Mucosa of descending colon (tissue), 3 donors: ENCODE results near the gene POU2AF3. TPM values are rescaled to one million over a fixed set of nuclear protein-coding genes. Genes with fewer than 3 reads are reported as not detected.
A peak's percentile ranks its signal among the peaks of the same experiment; 100 is the strongest.
"Not testable (repeated sequence)": the region's sequence is repeated elsewhere in the genome, so short reads cannot be mapped to it uniquely, and the experiment has no call there.

Source experiments
- ATAC-seq: fragments of 200-7000 bp; cut with Tn5 transposase; one replicate; pipeline ENCODE4 v1.9.1; 2020; ENCODE audit warnings: mild to moderate bottlenecking, moderate library complexity
- DNase-seq, 3 donors: peaks; one replicate each; pipeline ENCODE4 v3.0.0-alpha.2; 2020
- H3K36me3 ChIP-seq: fragments of 200-600 bp; one replicate; pipeline ENCODE4 v1.8.0; 2021; ENCODE audit warnings: low read depth, mild to moderate bottlenecking
- H3K4me1 ChIP-seq: fragments of 200-600 bp; one replicate; pipeline ENCODE4 v1.8.0; 2021; ENCODE audit warnings: low read depth, mild to moderate bottlenecking
- H3K4me3 ChIP-seq: fragments of 200-600 bp; one replicate; pipeline ENCODE4 v1.8.0; 2021; ENCODE audit warnings: mild to moderate bottlenecking
- H3K9me3 ChIP-seq: fragments of 200-600 bp; one replicate; pipeline ENCODE4 v1.8.0; 2021; ENCODE audit warnings: mild to moderate bottlenecking
- CTCF ChIP-seq: fragments of 200-600 bp; IDR thresholded peaks from one replicate; pipeline ENCODE4 v1.8.0; 2022; ENCODE audit warnings: antibody characterized with exemption, mild to moderate bottlenecking
- intact Hi-C, 2 donors: fragments of 100-400 bp; cut with DNase I in 1 of 2; cut with micrococcal nuclease in 1 of 2; formaldehyde crosslinking; loops; one replicate each; pipeline versions ENCODE4 v1.11.0 to v1.11.1; 2022; cut with DNase I, micrococcal nuclease
- total RNA-seq, 3 donors: library from RNA; stranded (reverse); fragmentation: NEBNext Ultra II Directional in 2 of 3; extraction: Animal tissue kit (Norgen Biotek cat#: 25700) in 2 of 3; gene quantifications; one replicate each; pipeline versions ENCODE4 v1.2.1 to v1.2.4, GENCODE V29; 2021 to 2023
- donor health status: DM: no; HTN: no; CAD: no; lungs with moderate emphysema.
- donor health status: DM: no; HTN: no; CAD: no.
- donor health status: DM: no; HTN: yes; CAD: no.

POU2AF3 gene
- total RNA-seq, 3 donors from 2014 or later, result 6.7 to 14.5 (median 8.1) TPM

DNA sequence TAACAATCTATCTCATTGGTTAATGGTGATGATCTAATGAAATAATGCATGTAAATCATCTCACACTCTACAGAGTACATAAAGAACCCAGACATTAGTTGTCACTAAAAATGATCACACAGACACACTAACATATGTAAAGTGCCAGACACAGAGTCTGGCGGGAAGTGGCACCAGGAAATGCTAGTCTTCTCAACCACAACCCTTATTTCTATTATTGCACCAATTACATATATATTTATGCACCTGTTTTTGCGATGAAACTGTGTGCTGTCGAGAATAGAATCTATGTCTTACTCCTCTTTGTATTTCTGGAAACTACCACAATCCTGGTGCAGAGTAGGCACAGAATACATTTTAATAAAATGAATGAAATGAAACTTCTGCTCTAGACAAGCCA is 25.9 kb upstream of the POU2AF3 start:
- ATAC-seq, result no peak
- intact Hi-C loops, result no loop called here
- no peaks in the 10 kb centered on the region for H3K9me3 ChIP-seq
- DNase-seq, result no peak
- no peak for TF ChIP-seq CTCF
- no peaks in the 10 kb centered on the region for H3K4me1 ChIP-seq
- no peaks in the 10 kb centered on the region for H3K36me3 ChIP-seq
- H3K4me3 ChIP-seq, result no peak overlapping the region

GRCh38 chr11:111282562-111283075 is 15.7 kb upstream of the POU2AF3 start:
- Histone ChIP-seq H3K36me3 (no peaks in the 10 kb centered on the region), H3K9me3 (no peaks in the 10 kb centered on the region), H3K4me3 (no peak overlapping the region), H3K4me1 (peaks cover 14% of the 10 kb centered on the region)
- intact Hi-C loops, result loop anchor here (5.0 kb wide), 3 partner anchors 140 to 165 kb away; no protein-coding TSS in a partner anchor
- TF ChIP-seq CTCF, result no peak
- ATAC-seq, result peak; percentile 59
- peak in 1 of 3 donors; percentile 48 for DNase-seq

DNA sequence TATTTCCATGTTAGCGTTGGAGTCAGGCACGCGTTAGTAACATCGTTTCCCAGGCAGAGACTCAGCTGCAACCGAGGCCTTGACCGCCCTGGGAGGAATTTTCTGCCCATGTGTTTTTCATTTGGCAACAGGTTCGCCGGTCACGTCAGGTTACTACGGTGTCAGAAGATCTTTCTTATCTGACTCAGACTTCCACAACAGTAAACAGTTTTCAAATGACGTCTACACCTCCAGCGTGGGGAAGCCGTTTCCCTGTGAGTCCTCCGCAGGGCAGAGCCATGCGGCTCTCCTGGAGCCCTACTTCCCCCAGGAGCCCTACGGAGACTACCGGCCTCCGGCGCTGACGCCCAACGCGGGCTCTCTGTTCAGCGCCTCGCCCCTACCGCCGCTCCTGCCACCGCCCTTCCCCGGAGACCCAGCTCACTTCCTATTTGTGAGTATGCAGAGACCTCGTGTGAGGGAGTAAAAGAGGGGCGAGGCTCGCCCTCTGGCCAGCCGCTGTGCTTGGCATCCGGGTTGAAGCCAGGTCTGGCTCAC is 14.3 kb upstream of the POU2AF3 start:
- Histone ChIP-seq H3K4me3 (no peak overlapping the region), H3K4me1 (peaks cover 14% of the 10 kb centered on the region), H3K36me3 (no peaks in the 10 kb centered on the region), H3K9me3 (no peaks in the 10 kb centered on the region)
- no peak for TF ChIP-seq CTCF
- intact Hi-C loops, result loop anchor here (5.0 kb wide), 3 partner anchors 138 to 163 kb away; no protein-coding TSS in a partner anchor
- DNase-seq, result peak; percentile 78 to 89 (median 80)
- peak; percentile 77 for ATAC-seq

- ATAC-seq (peak; percentile 11), DNase-seq (peak in 2 of 3 donors; percentile 40 to 57)
- TF ChIP-seq CTCF, result no peak
- intact Hi-C loops, result no loop called here
- H3K36me3 ChIP-seq, result no peaks in the 10 kb centered on the region
- no peak overlapping the region for H3K4me3 ChIP-seq
- H3K9me3 ChIP-seq, result no peaks in the 10 kb centered on the region
- peaks cover 10% of the 10 kb centered on the region for H3K4me1 ChIP-seq
Measured at GRCh38 chr11:111285189-111286091, 12.9 kb upstream of the POU2AF3 start.

DNA sequence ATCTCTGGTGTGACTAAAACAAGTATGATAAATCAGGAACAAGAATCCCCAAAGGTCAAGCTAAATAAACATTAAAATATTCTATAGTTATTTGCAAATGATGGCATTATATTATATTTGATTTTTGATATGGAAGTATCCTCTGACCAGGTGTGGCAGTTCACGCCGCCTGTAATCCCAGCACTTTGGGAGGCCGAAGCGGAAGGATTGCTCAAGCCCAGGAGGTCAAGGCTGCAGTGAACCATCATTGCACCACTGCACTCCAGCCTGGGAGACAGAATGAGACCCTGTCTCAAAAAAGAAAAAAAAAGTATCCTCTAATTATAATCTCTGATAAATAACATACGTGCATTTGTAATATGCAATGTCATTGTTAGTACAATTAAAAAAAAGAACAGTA is 6.6 kb upstream of the POU2AF3 start:
- TF ChIP-seq CTCF, result no peak
- ATAC-seq, result no peak
- Histone ChIP-seq H3K4me3 (no peak overlapping the region), H3K36me3 (no peaks in the 10 kb centered on the region), H3K9me3 (no peaks in the 10 kb centered on the region), H3K4me1 (peaks cover 2% of the 10 kb centered on the region)
- intact Hi-C loops, result no loop called here
- no peak for DNase-seq

DNA sequence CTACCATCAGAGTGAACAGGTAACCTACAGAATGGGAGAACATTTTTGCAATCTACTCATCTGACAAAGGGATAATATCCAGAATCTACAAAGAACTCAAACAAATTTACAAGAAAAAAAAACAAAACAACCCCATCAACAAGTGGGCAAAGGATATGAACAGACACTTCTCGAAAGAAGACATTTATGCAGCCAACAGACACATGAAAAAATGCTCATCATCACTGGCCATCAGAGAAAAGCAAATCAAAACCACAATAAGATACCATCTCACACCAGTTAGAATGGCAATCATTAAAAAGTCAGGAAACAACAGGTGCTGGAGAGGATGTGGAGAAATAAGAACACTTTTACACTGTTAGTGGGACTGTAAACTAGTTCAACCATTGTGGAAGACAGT is 5.9 kb upstream of the POU2AF3 start:
- ATAC-seq, DNase-seq, intact Hi-C loops, H3K9me3 ChIP-seq, H3K4me1 ChIP-seq, H3K4me3 ChIP-seq, H3K36me3 ChIP-seq: not testable (repeated sequence)
